ENCODE results near the gene ILF3. TPM values are rescaled to one million over a fixed set of nuclear protein-coding genes. Genes with fewer than 3 reads are reported as not detected.

ILF3 gene
- total RNA-seq, 3 donors from 2014 or later, result 80.2 to 166 (median 115) TPM

DNA sequence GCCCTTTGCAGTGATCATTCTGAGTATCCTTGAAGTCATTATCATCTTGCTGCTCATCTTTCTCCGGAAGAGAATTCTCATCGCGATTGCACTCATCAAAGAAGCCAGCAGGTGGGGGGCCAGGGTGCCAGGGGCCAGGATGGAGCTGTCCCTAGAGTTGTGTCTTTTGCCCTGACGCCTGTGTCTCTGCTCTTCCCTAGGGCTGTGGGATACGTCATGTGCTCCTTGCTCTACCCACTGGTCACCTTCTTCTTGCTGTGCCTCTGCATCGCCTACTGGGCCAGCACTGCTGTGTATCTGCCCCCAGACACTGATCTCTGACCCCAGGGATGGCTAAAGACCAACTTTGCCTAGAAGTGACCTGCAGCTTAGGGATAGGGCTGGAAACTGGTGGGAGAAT, 19.2 kb upstream of the ILF3 start:
- no peaks in the 10 kb centered on the region for H3K4me1 ChIP-seq
- no peak for TF ChIP-seq POLR2A (IDR thresholded peaks at IDR 0.05)
- no peak for TF ChIP-seq POLR2AphosphoS5 (IDR thresholded peaks at IDR 0.05)
- TF ChIP-seq CTCF (IDR thresholded peaks at IDR 0.05), result no peak
- peaks cover 4% of the 10 kb centered on the region for H3K36me3 ChIP-seq
- H3K27me3 ChIP-seq, result no peaks in the 10 kb centered on the region
- no peak overlapping the region for H3K27ac ChIP-seq
- no peak overlapping the region for H3K4me3 ChIP-seq
- DNase-seq (ENCODE audit: low spot score in 2 of 2), result no peak
- H3K9me3 ChIP-seq, result no peaks in the 10 kb centered on the region
- intact Hi-C loops (cut with DNase I; ENCODE audit: low total_unique reads), result no loop called here

DNA sequence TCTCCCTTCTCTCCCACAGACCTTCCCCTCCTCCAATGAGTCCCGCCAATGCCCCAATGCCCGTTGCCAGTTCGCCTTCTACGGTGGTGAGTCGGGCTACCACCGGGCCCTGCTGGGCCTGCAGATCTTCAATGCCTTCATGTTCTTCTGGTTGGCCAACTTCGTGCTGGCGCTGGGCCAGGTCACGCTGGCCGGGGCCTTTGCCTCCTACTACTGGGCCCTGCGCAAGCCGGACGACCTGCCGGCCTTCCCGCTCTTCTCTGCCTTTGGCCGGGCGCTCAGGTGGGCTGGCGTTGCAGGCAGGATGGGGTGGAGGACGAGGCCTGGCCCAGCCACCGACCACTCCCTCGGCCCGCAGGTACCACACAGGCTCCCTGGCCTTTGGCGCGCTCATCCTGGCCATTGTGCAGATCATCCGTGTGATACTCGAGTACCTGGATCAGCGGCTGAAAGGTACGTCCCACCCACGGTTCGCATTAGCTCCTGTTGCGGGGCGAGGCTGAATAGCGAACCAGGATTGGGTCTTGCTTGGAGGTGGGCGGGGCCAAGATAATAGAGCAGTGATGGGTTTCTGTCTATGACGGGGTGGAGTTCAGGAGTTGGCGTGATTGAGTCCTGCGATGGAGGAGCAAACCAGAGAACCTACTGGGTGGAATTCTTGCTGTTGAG, 17.7 kb upstream of the ILF3 start:
- intact Hi-C loops (cut with DNase I; ENCODE audit: low total_unique reads), result no loop called here
- H3K27ac ChIP-seq, result no peak overlapping the region
- no peaks in the 10 kb centered on the region for H3K9me3 ChIP-seq
- no peak for TF ChIP-seq CTCF (IDR thresholded peaks at IDR 0.05)
- no peak for TF ChIP-seq POLR2A (IDR thresholded peaks at IDR 0.05)
- TF ChIP-seq POLR2AphosphoS5 (IDR thresholded peaks at IDR 0.05), result no peak
- no peaks in the 10 kb centered on the region for H3K4me1 ChIP-seq
- H3K27me3 ChIP-seq, result no peaks in the 10 kb centered on the region
- DNase-seq (ENCODE audit: low spot score in 2 of 2), result no peak
- H3K36me3 ChIP-seq, result peaks cover 2% of the 10 kb centered on the region
- H3K4me3 ChIP-seq, result no peak overlapping the region

DNA sequence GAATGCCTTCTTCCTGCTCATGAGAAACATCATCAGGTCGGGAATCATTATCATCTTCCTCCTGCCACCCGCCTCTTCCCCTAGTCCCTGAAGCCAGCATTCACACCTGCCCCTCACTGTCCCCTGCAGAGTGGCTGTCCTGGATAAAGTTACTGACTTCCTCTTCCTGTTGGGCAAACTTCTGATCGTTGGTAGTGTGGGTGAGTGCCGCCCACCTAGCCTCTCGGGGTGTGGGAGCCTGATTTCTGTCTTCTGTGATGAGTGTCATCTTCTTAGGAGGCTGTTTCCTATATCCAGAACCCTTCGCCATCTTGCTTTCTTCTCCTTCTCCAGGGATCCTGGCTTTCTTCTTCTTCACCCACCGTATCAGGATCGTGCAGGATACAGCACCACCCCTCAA, 16.3 kb upstream of the ILF3 start:
- no peak overlapping the region for H3K27ac ChIP-seq
- H3K9me3 ChIP-seq, result no peaks in the 10 kb centered on the region
- no peak overlapping the region for H3K4me3 ChIP-seq
- intact Hi-C loops (cut with DNase I; ENCODE audit: low total_unique reads), result no loop called here
- H3K36me3 ChIP-seq, result no peaks in the 10 kb centered on the region
- TF ChIP-seq POLR2AphosphoS5 (IDR thresholded peaks at IDR 0.05), result no peak
- no peak for TF ChIP-seq POLR2A (IDR thresholded peaks at IDR 0.05)
- no peak for TF ChIP-seq CTCF (IDR thresholded peaks at IDR 0.05)
- DNase-seq (ENCODE audit: low spot score in 2 of 2), result no peak
- no peaks in the 10 kb centered on the region for H3K4me1 ChIP-seq
- no peaks in the 10 kb centered on the region for H3K27me3 ChIP-seq

DNA sequence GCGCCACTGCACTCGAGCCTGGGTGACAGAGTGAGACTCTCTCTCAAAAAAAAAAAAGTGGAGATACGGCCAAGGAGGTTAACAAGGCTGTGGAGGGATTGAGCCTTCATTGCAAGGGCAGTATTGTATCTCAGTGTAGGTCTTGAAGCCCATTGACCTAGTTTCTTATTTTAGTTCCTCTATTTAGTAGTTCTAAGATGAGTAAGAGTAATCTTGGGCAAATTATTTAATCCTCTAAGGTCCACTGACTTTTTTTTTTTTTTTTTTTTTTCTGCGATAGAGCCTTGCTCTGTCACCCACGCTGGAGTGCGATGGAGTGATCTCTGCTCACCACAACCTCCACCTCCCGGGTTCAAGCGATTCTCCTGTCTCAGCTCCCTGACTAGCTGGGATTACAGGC, 14.3 kb upstream of the ILF3 start:
- TF ChIP-seq POLR2A (IDR thresholded peaks at IDR 0.05), result no peak
- no peak for TF ChIP-seq CTCF (IDR thresholded peaks at IDR 0.05)
- no peak for TF ChIP-seq POLR2AphosphoS5 (IDR thresholded peaks at IDR 0.05)
- no peak overlapping the region for H3K27ac ChIP-seq
- H3K27me3 ChIP-seq, result no peaks in the 10 kb centered on the region
- DNase-seq (ENCODE audit: low spot score in 2 of 2), result no peak
- intact Hi-C loops (cut with DNase I; ENCODE audit: low total_unique reads), result no loop called here
- peaks cover 11 to 13% of the 10 kb centered on the region in 2 donors for H3K4me1 ChIP-seq
- H3K36me3 ChIP-seq, result no peaks in the 10 kb centered on the region
- no peaks in the 10 kb centered on the region for H3K9me3 ChIP-seq
- H3K4me3 ChIP-seq, result no peak overlapping the region

GRCh38 chr19:10640361-10640760, 13.8 kb upstream of the ILF3 start:
- no peak for DNase-seq (ENCODE audit: low spot score in 2 of 2)
- Histone ChIP-seq H3K27me3 (no peaks in the 10 kb centered on the region), H3K4me3 (no peak overlapping the region), H3K9me3 (no peaks in the 10 kb centered on the region), H3K36me3 (no peaks in the 10 kb centered on the region), H3K4me1 (peaks cover 11 to 13% of the 10 kb centered on the region in 2 donors), H3K27ac (no peak overlapping the region)
- intact Hi-C loops (cut with DNase I; ENCODE audit: low total_unique reads), result no loop called here
- TF ChIP-seq POLR2A (IDR thresholded peaks at IDR 0.05), result no peak
- no peak for TF ChIP-seq POLR2AphosphoS5 (IDR thresholded peaks at IDR 0.05)
- TF ChIP-seq CTCF (IDR thresholded peaks at IDR 0.05), result no peak
